ENCODE data around the gene VPS26C.

DNA sequence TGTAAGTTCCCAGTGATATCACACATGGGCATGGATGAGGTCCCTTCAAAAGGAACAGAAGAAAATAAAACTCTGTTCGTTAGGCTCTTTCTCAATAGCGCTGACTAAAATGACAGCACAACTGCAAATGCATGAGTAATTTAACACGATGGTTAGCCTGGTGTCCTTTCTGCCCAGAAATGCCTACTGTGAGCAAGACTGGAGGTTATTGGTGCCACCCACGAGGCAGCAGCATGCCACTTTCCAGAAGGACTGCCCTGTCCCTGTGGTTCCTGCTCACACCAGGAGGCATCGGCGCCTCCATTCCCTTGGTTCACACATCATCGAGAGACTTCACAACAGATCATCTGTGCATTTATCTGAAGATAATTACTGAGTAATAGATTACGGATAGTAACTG is 26.2 kb downstream of the VPS26C start:
- TF ChIP-seq, protein P1, sequence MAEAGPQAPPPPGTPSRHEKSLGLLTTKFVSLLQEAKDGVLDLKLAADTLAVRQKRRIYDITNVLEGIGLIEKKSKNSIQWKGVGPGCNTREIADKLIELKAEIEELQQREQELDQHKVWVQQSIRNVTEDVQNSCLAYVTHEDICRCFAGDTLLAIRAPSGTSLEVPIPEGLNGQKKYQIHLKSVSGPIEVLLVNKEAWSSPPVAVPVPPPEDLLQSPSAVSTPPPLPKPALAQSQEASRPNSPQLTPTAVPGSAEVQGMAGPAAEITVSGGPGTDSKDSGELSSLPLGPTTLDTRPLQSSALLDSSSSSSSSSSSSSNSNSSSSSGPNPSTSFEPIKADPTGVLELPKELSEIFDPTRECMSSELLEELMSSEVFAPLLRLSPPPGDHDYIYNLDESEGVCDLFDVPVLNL (CRISPR knock-in tag; IDR thresholded peaks at IDR 0.05; ENCODE audit: borderline replicate concordance, low read depth) = no peak
- TF ChIP-seq, protein P2, sequence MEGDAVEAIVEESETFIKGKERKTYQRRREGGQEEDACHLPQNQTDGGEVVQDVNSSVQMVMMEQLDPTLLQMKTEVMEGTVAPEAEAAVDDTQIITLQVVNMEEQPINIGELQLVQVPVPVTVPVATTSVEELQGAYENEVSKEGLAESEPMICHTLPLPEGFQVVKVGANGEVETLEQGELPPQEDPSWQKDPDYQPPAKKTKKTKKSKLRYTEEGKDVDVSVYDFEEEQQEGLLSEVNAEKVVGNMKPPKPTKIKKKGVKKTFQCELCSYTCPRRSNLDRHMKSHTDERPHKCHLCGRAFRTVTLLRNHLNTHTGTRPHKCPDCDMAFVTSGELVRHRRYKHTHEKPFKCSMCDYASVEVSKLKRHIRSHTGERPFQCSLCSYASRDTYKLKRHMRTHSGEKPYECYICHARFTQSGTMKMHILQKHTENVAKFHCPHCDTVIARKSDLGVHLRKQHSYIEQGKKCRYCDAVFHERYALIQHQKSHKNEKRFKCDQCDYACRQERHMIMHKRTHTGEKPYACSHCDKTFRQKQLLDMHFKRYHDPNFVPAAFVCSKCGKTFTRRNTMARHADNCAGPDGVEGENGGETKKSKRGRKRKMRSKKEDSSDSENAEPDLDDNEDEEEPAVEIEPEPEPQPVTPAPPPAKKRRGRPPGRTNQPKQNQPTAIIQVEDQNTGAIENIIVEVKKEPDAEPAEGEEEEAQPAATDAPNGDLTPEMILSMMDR (IDR thresholded peaks at IDR 0.05) = no peak
- TF ChIP-seq, protein P3, sequence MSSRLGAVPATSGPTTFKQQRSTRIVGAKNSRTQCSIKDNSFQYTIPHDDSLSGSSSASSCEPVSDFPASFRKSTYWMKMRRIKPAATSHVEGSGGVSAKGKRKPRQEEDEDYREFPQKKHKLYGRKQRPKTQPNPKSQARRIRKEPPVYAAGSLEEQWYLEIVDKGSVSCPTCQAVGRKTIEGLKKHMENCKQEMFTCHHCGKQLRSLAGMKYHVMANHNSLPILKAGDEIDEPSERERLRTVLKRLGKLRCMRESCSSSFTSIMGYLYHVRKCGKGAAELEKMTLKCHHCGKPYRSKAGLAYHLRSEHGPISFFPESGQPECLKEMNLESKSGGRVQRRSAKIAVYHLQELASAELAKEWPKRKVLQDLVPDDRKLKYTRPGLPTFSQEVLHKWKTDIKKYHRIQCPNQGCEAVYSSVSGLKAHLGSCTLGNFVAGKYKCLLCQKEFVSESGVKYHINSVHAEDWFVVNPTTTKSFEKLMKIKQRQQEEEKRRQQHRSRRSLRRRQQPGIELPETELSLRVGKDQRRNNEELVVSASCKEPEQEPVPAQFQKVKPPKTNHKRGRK (CRISPR knock-in tag; IDR thresholded peaks at IDR 0.05; ENCODE audit: borderline replicate concordance) = no peak
- TF ChIP-seq CREM (CRISPR knock-in tag; IDR thresholded peaks at IDR 0.05) (no peak), TCF7 (CRISPR knock-in tag; IDR thresholded peaks at IDR 0.05; ENCODE audit: low read depth) (no peak), HMGA2 (CRISPR knock-in tag; IDR thresholded peaks at IDR 0.05) (no peak), NFE2L1 (CRISPR knock-in tag; IDR thresholded peaks at IDR 0.05) (no peak), SP1 (CRISPR knock-in tag; conservative IDR thresholded peaks at IDR 0.05) (no peak)
- TF ChIP-seq, protein P4, sequence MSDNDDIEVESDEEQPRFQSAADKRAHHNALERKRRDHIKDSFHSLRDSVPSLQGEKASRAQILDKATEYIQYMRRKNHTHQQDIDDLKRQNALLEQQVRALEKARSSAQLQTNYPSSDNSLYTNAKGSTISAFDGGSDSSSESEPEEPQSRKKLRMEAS (CRISPR knock-in tag; IDR thresholded peaks at IDR 0.05) = no peak
- TF ChIP-seq, protein P5, sequence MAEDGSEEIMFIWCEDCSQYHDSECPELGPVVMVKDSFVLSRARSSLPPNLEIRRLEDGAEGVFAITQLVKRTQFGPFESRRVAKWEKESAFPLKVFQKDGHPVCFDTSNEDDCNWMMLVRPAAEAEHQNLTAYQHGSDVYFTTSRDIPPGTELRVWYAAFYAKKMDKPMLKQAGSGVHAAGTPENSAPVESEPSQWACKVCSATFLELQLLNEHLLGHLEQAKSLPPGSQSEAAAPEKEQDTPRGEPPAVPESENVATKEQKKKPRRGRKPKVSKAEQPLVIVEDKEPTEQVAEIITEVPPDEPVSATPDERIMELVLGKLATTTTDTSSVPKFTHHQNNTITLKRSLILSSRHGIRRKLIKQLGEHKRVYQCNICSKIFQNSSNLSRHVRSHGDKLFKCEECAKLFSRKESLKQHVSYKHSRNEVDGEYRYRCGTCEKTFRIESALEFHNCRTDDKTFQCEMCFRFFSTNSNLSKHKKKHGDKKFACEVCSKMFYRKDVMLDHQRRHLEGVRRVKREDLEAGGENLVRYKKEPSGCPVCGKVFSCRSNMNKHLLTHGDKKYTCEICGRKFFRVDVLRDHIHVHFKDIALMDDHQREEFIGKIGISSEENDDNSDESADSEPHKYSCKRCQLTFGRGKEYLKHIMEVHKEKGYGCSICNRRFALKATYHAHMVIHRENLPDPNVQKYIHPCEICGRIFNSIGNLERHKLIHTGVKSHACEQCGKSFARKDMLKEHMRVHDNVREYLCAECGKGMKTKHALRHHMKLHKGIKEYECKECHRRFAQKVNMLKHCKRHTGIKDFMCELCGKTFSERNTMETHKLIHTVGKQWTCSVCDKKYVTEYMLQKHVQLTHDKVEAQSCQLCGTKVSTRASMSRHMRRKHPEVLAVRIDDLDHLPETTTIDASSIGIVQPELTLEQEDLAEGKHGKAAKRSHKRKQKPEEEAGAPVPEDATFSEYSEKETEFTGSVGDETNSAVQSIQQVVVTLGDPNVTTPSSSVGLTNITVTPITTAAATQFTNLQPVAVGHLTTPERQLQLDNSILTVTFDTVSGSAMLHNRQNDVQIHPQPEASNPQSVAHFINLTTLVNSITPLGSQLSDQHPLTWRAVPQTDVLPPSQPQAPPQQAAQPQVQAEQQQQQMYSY (CRISPR knock-in tag; IDR thresholded peaks at IDR 0.05) = no peak
- TF ChIP-seq, protein P6, sequence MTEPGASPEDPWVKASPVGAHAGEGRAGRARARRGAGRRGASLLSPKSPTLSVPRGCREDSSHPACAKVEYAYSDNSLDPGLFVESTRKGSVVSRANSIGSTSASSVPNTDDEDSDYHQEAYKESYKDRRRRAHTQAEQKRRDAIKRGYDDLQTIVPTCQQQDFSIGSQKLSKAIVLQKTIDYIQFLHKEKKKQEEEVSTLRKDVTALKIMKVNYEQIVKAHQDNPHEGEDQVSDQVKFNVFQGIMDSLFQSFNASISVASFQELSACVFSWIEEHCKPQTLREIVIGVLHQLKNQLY (CRISPR knock-in tag; IDR thresholded peaks at IDR 0.05) = no peak
